M059J (cell line): ENCODE results near the gene CALHM4. TPM values are rescaled to one million over a fixed set of nuclear protein-coding genes. Genes with fewer than 3 reads are reported as not detected.

Experiments
- DNase-seq: peaks from one replicate; pipeline ENCODE4 v3.0.0-alpha.2; 2012; ENCODE audit warnings: low read depth
- total RNA-seq: library from RNA; depleted of rRNA; stranded (reverse); fragments of >200 nt; shearing (Covaris generic); gene quantifications from 2 replicates; pipeline ENCODE4 v1.2.3, GENCODE V29; 2014; rRNA removed

CALHM4 gene, protein sequence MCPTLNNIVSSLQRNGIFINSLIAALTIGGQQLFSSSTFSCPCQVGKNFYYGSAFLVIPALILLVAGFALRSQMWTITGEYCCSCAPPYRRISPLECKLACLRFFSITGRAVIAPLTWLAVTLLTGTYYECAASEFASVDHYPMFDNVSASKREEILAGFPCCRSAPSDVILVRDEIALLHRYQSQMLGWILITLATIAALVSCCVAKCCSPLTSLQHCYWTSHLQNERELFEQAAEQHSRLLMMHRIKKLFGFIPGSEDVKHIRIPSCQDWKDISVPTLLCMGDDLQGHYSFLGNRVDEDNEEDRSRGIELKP
- not detected in 2 replicates for total RNA-seq

DNA sequence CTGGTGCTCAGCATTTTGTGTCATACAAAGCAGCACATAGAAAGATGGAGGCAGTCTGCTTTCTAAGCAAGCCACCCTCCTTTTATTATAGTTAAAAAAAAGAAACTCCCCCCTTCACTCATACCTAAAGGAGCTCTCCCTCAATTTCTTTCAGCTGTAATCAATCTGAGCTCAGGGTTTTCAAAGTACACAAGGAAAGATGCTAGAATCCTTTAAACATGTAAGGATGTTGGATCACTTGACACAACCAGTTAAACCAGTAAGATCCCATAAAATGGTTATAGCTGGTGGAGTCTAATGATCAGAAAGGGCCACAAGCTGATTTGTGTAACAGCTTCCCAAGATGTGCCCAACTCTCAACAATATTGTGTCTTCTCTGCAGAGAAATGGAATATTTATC lies at the start of gene CALHM4:
CALHM4 (plus strand) TSS at position 301 of the 400 bp plus-strand sequence; CDS start at position 344, 43 bp downstream.
- no peak for DNase-seq

DNA sequence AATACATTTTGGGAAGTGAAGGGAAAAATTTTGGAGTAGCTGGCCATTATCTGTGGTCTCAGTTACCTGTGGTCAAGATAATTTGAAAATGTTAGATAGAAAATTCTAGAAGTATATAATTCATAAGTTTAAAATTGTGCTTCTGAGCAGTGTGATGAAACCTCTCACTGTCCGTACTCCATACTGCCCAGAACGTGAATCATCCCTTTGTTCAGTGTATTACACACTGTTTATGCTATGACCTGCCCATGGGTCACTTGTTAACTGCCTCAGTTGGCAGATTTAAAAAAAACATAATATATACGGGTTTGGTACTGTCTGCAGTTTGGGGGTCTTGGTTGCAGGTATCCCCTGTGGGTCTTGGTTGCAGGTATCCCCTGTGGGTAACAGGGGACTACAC lies 46.2 kb upstream of the CALHM4 start:
- DNase-seq = no peak

DNA sequence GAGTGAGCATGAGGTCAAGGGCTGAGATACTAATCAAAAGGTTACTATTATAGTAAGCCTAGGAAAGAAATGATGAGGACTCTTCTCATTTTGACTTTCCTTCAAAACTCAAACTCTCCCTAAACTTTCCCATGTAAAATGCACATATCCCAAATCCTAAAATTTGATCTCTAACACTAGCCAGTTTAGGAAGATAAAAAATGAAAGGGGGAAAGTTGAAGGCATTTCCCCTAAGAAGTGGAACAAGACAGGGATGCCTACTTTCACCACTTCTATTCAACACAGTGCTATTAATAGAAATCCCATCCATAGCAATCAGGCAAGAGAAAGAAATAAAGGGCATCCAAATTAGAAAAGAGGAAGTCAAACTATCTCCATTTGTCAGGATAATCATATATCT lies 45.0 kb upstream of the CALHM4 start:
- no peak for DNase-seq

DNA sequence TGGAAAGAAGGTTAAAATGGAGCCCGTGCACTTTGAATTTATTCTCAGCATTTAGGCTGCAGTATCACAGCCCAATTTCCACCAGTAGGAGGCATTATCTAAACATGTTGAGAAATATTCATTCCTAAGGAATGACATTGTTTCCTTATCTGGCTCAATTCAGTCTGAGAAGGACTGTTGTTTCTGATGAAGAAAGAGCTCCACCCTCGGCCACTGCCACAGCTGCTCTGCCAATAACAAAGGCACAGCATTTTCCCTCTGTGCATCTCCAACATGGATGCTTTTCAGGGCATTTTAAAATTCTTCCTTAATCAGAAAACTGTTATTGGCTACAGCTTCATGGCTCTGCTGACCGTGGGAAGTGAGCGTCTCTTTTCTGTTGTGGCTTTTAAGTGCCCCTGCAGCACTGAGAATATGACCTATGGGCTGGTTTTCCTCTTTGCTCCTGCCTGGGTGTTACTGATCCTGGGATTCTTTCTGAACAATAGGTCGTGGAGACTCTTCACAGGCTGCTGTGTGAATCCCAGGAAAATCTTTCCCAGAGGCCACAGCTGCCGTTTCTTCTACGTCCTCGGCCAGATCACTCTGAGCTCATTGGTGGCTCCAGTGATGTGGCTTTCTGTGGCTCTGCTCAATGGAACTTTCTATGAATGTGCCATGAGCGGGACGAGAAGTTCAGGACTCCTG lies 42.0 kb upstream of the CALHM4 start, which contains the start of gene CALHM5:
CALHM5 (plus strand) TSS at position 216 of the 687 bp plus-strand sequence; CDS start at position 274, 58 bp downstream.
- DNase-seq = peak; percentile 78

DNA sequence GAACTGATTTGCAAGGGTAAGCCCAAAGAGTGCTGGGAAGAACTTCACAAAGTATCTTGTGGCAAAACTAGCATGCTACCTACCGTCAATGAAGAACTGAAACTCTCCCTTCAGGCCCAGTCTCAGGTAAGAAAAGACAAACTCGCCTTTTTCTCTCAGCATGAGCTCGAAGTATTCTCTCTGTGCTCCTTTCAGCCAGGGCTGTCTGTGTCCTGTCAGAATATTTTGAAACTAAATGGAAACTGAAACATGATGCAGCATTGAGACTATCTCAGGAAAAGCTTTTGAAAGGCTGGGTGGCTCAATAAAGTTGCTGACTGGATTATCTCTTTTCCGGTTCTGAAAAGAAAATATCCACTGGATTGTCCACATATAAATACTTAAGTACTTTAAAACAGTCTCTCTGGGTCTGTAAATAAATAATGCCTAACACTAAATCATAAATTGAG lies 41.4 kb upstream of the CALHM4 start:
- DNase-seq = no peak

DNA sequence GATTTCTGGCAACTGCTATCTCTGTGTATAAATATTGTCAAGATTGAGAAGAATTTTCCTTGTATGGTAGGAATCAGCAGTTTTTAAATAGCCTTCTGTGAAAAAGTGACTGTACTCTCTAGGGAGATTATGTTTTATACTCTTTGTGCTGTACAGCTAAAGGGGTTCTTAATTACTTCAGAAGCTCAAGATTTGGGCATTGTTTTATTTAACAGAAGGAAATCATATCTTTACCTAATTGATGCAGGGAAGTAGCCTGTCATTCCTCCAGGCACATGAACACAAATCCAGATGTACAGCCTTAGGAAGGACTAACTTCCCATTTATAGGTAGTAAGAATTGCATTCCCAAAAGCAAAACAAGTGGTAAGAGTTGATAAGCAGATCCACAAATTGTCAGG lies 40.8 kb upstream of the CALHM4 start:
- no peak for DNase-seq

DNA sequence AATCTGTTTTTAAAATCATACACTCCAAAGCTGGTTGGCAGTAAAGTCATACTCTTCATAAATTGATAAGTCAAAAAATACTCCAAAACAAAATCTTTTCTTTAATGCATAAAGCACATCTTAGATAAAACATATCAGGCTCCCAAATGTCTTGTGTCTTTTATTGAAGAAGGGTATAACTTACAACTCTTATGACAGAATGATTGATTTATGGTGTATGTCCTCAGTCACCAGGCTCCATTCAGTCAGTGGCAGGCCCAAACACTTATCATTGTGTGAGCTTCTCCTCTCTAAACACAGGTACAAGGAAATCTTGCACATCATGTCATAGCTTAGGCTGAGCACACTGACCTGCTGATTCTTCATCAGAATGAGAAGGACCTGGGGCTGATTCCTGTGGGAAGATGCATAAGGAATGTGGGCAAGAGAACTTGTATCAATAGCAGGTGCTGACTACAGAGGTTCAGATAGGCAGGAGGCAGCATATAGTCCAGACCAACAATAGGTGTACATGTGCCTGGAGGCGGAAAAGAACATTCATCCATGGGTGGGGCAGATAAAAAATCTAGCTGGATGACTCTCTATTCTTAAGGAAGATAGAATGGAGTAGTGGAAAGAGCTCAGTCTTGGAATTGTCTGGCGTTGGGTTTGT lies 40.2 kb upstream of the CALHM4 start:
- DNase-seq = no peak

DNA sequence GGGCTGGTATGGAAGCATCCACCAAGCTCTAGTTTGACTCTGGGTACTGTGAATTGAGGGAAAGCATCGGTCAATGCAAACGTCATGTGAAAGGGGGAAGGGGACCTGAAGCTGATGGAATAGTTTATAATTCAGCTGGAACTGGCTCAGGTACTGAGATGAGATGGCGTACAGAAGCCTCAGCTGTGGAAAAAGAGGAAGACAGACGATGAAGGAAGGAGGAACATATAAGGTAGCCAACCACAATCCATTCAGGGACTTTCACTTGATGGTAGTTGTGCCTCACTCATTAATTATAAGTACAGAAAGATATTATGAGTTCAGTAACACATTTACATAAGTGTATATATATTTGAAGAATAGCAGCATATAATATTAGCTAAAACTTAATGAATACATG lies 39.4 kb upstream of the CALHM4 start:
- DNase-seq = no peak

DNA sequence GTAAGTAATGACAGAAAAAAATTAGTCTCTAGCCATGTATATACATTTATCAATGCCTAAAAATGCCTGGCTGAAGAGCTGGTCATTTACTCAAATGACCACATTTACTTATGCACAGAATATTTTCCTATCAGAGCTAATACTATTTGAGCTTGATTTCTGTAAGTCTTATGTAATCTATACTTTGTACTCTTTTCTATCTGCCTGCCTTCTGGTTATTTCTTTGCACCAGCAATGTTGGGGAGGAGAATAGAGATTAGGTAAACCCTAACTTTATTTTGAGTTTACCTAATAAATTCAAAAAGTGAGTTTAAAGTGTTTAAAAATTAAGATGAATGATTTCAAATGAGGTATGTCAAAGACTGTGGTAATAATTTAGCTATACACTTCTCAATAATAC lies 38.4 kb upstream of the CALHM4 start:
- no peak for DNase-seq

DNA sequence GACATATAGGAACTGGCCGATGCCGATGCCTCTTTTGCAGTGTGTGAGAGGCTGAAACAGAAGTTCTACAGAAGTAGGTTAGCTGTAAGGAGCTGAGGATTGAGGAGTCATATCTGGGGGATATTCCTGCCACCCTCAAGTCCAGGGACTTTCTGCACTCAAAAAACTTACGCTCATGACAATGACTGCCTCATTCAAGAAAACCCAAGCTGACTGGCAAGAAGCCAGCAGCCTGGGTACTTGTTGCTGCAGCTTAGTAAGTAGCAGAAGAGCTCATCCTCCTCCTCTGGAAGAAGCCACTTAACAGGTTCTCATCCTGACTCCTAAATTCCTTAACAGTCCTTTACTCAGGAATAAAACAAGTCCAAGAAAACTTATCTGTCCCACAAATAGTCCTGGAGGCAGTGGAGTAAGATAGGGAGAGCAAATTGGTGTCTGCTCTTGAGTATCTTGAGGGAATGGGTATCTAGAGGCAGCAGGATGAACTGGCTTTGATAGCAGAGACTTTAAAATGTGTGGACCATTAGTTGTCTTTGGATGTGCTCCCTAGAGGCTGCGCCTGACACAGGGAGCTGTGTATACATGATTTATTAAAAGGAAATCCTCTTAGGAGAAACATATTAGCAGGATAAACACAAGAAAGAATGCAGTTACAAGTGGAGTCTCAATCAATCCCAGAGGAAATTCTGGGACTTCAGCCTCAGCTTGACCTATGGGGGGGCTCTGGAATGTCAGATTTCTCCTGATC lies 34.8 kb upstream of the CALHM4 start:
- DNase-seq = no peak

DNA sequence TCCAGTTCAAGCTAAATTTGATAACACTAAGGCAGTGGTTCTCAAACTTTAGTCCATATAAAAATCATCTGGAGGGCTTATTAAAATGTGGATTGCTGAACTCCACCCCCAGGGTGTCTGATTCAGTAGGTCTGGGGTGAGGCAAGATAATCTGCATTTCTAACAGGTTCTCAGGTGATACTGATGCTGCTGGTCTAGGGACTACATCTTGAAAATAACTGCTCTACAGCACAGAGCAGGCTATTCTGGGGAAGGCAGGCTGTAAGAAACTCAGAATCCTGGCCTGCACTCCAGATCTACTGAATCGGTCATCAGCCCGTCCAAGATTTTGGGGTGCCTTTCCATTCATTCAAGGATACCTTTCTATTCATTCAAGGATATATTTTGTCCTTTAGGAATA lies 30.7 kb upstream of the CALHM4 start:
- DNase-seq = no peak

DNA sequence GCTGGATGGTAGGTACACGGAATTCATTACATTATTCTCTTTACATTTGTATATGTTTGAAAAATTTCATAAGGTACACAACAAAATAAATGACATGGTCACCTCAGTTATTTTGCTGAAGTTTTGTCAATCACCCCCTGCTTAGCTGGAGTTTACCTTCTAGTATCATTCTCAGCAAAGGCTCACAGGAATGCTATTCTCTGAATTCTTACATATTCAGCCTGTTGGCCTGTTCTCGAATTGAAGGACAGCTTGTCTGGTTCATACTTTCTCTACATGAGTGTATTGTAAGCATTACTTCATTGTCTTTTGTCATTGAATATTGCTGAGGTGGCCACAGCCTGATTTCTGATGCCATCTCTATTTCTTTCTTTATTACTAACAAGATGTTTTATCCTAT lies 29.3 kb upstream of the CALHM4 start:
- no peak for DNase-seq

DNA sequence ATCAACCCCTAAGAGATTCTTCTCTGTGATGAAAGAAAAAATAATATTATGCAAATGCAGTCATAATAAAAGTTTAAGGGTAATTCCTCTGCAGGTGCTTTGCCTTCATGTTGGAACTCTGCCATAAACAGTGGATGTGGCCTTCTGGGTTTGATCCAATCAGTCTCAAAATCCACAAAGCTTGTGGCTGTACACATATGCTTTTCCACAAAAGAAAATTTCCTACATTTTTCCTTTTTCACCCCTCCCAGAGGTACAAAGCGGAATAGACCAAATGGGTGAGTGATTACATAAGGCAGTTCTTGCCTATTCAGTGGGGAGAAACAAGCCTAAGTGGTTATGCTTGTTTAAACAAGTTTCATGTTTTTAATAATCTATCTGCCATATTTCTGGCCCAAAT lies 25.4 kb upstream of the CALHM4 start:
- no peak for DNase-seq

DNA sequence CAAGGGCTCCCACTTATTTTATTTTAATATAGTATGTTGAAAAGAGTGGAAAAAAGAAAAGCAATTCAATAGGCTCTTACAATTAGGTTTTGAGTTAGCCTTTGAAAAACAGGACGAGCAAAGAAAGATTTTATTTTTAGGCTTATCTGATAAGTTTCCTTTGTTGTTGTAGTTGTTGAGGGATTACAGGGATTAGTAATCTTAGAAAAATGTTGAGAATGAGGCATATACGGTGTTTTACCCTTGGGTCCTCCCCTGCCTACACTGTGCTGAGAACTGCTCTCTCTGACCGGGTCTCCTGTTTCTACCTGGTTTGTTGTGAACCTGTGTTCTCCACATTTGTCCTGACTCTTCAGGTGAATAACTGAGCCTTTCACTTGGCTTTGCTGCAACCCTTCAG lies 24.8 kb upstream of the CALHM4 start:
- DNase-seq = peak; percentile 41

DNA sequence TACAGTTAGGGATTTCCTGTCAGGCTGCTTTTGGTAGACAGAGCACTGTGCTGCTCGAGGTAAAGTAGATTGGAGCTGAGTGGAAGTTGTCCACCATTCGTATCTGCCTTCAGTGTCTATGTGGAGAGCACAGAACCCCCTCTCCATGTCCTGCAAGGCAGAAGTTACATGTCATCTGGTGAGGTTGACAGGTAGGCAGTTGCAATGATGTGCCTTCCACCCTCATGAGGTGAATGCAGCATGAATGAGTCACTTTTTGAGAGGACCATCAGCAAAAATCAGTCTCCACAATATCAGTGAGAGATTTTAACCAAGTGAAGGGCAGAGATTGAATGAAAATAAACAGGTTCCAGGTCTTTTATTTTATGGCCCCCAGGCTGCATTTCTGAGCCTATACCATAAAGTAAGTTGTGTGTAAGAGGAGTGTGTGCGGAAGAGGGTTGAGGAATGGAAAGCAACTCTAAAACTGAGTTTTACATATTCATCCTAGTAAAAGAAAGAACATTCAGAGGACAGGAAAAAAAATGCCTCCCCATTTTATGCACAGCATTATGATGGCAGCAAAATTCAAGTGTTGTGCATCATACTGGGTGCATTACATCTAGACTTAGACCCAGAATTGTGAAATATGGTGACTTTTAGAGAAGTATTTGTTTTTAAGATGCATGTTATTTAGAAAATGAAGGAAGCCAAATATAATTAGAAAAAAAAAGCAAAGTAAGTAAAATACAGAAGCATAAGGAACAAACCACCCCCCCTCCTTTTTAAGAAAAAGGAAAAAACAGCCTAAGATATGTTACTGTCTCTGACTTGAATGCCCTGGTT lies 23.9 kb upstream of the CALHM4 start:
- no peak for DNase-seq

DNA sequence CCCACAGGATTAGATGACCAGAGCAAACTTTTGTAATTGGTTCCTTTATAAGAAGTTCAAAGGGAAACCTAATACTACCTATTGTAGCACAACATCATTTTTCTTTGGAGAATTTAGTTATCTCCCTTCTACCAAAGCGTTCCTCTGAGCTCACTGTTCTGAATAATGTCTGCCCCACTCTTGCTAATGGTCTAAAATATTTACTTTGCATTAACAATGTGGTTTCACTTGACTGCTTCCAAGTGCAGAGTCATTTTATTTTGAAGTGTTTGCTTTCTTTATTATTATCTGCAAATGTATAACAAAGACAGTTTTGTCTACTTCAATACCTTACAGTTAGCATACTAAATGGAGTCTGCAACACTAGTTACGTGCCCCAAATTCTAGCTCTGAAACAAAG lies 23.1 kb upstream of the CALHM4 start:
- no peak for DNase-seq

DNA sequence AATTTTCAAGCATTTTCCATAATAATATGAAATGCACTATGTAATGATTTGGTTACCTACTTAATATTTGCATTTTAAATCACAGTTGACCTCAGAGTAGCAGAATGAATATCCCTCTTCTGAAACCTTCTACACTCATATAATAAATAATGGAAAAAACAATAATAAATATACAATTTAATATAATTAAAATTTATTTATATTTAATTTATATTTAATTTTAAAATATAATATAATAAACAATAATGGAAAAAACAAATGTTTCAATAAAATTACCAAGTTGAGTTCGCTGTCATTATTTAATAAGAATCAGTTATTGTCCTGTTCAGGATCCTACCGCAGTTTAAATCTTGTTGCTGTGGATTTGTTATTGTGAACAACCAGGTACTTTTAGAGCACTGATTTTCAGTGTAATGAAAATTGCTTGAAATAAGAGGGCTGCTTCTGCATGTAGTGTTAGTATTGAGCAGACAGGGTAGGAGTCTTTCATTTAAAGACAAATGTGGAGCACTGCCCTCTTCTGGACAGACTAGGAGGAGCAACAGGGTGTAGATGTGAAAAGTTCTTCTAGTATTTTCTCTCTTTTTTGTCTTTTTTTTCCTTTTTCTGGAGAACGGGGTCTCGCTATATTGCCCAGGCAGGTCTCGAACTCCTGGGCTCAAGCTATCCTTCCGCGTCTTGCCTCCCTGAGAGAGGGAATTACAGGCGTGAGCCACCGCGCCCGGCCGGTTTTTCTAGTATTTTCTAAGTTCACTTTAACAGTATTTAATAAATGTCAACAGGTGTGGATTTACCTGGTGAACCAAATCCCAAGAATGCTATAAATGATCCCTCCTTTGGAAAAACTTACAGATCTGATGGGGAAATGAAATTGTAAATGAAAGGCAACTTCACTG lies 21.6 kb upstream of the CALHM4 start:
- DNase-seq = peak; percentile 50

DNA sequence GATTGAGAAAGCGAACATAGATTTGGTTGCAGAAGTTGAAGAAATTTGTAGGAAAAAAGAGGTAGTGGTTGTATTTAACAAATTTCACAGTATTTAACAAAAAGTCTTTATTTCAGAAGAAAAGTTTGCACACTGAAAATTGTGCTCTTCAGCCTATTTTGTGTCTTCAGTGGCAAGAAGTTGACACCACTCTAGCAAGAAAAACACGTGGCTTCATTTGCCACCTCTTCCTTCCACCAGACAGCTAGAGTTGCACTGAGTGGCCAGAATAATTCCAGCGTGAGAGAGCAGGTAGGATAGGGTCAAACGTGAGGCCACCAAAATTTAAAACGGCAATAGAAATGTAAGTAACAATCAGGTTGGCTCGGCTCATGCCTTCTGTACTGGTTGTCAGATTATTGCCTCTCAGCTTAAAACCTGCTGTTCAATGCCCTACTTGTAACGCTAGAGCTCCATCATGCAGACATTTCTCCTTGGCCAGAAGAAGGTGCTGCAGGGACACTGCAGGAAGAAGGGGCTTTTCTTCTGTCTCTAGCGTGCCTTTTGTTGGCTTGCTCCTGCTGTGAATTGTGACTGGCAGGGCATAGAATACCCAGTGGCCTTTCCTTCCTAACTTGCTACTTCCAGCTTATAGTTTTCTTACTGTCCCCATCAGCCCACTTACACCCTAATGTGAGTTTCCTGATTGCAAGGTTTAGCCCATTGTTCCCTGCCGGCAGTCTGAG lies 20.2 kb upstream of the CALHM4 start:
- DNase-seq = no peak

DNA sequence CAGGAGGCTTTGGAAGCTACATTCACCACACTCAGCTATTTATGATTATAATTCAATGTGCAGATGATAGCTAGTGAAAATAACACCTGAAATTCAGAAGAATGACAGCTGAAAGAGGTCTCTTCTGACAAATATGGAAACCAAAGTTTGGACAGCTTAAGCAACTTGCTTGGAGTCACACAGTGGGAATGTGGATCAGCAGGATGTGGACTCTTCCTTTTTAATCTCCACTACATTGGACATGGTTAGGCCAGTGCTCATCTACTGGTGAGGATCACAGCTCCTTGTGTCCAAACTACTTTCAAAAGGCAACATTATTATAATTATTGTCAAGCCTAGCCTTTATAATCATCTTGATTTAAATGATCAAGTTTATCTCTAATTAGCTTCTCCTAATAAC lies 18.4 kb upstream of the CALHM4 start:
- no peak for DNase-seq
